CD4-positive, alpha-beta T cell treated with Interleukin-15 for 4 hours (primary cell): ENCODE measurements around the gene LHFPL6.

Experiments
- DNase-seq: peaks from one replicate; pipeline ENCODE4 v3.0.0-alpha.2; 2020; ENCODE audit warnings: low spot score

The LHFPL6 gene

DNA sequence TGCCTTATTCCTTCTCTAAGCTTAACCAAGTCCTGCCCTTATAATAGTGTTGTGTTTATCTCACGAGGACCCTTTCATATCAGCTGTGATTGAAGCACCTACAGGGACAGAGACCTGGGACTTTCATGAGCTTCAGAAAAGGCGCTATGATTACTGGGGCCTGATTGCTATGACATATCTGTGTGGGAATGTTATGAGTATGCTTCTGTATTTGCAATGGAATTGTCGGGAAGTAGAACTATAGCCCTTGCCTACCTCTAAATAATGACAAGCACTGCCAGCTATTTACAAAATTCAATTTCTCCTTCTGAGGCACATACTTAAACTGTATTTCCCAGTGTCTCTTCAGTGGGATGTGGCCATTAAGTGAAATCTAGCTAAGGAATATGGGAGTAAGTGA lies 191.5 kb downstream of the LHFPL6 start:
- no peak for DNase-seq

DNA sequence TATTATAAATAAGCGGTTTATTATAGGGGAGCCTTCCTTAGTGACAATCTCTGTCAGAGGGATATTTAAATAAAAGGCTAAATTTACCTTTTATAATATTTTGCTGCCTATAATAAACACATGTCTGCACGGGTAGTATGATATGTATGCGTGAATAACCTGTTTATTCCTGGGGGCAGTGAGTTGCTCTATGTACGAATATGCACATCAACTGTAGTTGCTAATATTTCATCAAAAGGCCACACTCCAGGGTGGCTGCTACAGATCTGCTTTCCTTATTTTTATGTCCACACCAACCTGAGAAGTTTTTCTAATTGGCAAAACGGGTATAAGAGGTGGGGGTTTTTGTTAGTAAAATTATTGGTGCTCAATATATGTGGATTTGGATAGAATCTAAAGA lies 192.0 kb downstream of the LHFPL6 start:
- DNase-seq: no peak

DNA sequence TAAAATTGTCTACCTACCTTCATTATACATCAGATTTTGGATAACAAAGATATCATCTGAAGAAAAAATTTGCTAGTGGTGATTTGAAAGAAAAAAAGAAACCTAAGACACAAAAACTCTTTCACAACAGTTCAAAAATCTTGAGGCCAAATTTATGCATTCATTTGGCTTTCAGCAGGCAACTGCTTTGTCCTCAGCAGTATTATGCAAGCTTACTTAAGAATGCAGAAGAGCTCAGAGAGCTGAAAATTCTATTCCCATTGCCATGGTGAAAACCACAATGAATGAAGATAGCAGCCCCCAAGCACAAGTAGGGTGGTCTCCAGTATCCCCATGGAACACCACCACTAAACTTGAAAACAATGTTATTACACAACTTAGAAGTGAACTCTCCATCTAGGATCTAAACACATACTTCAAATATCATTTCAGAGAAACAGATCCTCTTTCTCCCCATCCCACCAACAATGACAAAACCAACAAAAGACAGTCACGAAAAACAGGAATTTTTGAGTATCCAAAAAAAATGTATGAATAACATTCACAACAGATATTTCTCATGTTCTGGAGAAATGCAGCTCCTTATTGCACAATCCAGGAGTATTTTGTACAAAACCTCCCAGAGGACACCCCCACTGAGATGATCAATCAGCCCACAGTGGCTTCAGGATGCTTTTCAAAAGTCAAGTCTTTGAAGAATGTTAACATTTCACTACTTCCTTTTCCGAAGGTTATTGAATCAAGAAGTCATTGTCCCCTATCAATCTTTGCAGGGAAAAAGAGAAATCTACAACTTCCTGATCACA lies 192.7 kb downstream of the LHFPL6 start:
- DNase-seq: no peak

DNA sequence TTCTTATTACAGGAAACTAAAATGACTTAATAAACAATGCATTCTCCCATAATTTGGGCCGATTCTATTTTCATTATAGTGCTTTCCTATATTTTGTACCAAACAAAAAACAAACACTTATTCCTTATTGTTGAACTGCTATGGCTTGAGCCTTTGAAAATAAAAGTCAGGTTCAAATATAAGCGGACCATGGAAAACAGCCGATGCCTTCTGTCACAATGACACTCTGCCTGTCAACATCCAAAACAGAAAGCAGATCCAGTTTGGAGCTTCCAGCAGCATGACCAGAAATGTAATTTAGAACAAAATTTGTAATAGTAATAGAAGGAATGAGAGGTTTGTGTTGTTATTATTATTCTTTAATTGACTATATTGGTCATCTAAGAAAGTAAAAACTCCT lies 194.5 kb downstream of the LHFPL6 start:
- no peak for DNase-seq

DNA sequence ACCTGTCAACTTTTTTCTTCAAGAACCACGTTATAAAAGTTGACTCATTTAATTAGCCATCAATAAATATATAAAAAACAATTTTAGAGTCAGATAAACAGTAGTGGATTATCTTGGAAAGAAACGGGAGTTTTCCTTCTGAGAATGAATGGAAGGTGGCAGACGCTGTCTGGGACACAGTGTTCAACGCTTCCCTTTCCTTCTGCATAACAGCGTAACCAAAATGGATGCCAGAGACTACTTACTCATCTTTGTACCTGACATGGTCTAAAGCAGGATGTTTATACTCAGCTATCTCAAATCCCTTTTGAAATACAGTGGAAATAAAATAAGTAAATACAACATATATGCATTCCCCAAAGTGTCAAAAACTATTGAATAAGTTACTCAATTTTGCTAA lies 195.2 kb downstream of the LHFPL6 start:
- DNase-seq: no peak

DNA sequence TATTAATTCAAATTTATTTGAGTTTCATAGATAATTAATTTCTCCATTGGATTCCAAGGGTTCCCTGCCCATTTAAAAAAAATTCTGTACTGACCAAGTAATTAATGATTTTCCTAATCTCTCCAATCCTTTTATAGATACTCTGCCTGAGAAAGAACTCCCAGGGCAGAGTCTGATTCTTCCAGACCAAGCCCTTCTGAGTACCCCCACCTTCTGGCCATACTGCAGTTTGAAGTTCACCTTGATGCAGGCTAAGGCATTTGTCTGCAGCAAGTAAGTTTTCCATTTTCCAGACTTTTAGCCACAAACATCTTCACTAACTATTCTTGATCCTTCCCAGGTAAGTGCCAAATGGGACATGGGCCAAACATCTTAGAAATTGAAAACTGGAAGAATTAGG lies 195.9 kb downstream of the LHFPL6 start:
- DNase-seq: no peak

DNA sequence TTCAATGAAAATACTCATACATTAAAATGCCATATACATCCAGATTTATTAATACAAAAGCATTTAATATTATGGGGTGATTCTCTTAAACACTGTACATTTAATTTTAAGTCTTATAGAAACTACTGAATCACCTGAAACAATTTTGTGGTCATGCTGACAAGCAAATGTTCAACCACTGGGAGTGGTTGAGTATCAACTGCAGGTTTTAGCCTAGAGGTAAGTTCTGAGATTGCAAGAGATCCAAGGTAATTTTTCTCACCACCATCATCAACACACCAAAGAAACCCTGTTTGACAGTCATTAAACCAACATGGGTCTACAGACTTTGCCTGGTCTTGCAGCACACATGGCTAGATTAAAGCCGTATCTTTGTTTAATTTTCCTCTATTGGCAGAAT lies 196.3 kb downstream of the LHFPL6 start:
- no peak for DNase-seq

DNA sequence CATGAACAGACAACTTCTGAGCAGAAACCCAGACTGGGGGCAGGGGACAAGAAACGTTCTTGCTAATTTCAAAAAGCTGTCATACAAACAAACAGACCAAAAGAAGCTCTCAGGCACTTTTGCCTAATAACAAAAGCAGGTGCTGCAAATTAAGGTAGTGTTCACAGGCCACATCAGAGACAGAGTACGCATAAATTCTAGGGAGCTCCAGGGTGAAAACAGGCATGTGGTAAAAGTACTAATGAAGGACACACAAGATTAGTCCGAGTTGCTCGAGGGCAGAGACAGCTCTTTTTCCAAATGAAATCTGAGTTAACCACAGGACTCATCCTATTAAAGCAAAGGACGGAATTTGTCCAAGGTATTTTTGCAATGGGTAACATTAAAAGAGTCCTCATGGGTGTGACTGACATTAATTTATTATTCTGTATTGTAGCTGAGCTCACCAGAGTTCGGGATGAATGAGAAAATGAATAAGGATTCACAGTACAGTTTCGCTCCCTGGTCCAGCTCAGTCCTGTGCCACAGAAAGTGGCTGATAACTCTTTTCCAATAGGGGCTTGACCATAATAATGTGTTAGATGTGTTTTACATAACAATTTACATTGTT lies 197.3 kb downstream of the LHFPL6 start:
- no peak for DNase-seq

DNA sequence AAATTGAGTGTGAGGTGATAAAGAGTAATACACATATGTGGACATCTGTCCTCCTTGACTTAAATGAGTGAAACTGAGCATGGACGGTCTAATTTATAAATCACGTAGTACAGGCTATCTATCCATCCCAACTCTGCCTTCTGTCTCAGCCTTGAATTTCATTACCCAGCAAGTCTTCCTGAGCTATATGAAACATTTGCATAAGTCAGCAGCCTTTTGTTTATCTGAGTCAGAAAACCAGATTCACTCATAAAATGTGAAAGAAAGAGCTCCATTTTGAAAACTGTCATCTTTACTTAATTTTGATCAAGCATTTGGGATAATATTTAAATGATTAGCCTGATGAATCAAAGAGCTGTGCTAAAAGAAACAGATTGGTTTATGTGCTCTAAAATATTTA lies 197.9 kb downstream of the LHFPL6 start:
- DNase-seq: no peak

DNA sequence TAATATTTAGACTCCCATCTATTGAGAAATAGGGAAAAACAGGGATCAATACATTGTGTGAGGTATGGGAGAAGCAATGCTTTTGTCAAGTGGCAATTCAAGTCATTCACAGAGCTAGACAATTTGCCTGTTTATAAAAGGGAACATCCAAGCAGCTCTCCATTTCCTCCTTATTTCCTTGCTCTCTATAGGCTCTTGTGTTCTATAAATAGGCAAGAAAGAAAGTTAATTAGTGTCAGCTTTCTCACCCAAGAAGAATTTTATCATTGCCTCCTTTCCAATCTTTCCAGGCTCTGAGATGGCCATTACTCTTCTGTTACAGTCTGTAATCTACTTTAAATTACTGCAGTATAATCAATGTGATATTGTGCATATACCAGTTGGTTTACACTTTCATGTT lies 199.9 kb downstream of the LHFPL6 start:
- DNase-seq: no peak

DNA sequence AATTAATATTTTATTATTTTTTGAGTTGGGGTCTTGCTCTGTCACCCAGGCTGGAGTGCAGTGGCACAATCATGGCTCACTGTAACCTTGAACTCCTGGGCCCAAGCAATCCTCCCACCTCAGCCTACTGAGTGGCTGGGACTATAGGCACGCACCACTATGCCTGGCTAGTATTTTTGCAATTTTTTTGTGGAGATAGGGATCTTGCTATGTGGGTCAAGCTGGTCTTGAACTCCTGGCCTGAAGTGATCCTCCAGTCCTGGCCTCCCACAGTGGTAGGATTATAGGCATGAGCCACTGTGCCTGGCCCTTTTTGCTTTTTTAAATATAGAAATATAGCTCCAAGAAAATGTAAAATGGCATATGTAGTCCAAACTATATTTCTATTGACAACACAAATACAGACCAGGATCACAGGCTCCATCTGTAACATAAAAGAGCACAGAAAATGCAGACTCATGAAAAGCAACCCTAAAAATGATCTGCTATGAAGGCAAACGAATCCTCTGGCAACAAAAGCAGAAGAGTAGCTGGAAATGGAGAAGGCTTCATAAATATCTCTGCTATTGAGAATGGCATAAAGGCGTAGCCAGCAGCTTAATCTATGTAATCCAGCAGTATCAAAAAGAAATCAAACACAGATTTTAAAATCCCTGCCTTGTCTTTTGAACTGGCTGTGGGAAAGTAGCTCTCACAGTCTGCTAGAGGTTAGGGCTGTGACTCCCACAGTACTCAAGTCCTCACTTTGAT lies 200.6 kb downstream of the LHFPL6 start:
- no peak for DNase-seq

DNA sequence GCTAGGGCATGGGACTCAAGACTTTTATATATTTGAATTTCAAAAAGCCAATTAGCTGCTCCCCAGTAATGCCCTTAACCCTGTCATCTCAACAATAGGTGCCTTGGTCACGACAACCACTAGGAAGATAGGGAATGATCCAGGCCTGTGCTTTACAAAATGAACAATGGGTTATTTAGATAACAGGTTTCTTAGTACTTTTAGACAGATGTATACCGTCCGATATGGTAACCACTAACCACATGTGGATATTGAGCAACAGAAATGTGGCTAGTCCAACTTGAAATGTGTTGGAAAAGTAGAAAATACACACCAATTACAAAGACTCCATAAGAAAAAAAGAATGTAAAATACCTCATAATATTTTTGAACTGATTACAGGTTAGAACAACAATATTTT lies 201.2 kb downstream of the LHFPL6 start:
- DNase-seq: no peak

DNA sequence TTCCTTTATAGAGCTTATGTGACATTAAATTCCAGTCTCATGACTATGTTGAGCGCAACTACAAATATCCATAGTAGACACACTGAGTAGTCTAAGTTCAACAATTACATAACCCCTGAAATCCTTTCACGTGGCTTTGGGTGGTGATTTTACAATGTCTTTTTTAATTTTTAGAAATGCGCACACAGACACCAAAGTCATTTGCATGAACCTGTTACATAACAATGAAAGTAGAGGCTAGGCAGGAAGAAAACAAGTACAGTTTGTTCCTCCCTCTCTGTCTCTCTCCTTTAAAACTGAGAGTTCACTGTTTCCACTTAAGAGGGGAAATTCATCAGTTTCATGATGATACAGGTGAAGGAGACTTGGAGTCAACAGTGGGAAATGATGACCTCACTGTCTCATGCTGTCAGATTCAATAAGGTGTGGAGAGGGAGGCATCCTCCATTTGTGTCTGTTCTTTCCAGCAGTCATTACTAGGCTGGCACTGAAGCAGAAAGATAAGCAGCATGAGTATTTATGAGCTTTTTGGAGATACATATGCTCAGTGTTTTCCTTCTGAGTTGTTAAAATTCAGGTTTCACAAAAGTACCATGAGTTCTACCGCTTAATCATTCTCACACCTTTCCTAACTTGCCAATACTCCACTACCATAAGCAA lies 201.8 kb downstream of the LHFPL6 start:
- DNase-seq: no peak

DNA sequence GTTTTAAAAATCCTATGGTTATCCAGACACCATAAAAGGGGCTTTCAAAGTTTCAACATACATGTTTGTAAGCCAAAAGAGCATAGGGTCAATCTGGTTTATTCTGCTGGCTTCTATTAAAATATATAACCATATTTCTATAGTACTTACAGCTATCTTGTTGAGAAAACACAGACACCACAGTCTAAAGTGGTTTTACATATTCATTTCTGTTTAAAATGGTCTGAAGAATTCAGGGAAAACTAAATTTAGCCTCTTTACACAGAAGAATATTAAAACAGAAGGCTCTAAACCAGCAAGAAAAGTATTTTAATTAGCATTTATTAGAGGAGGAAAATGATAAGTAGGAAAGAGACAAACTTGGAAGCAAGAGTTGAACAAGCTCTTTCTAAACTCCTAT lies 203.9 kb downstream of the LHFPL6 start:
- DNase-seq: no peak

DNA sequence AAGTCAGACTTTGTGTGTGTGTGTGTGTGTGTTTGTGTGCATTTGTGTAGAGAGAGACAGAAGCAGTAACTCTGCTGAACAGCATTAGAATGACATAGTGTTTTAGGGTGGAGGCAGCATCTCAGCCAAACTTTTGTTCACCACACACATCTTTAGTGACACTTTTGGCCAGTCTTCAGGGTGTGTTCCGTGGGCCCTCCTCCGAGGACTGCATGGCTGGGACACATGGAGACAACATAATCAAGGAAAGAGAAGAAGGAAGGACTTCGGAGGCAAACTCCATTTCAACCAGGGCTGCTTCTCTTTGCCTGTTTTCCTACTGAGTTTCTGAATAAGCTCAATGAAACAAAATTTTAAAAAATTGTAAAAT lies 205.1 kb downstream of the LHFPL6 start:
- DNase-seq: no peak

DNA sequence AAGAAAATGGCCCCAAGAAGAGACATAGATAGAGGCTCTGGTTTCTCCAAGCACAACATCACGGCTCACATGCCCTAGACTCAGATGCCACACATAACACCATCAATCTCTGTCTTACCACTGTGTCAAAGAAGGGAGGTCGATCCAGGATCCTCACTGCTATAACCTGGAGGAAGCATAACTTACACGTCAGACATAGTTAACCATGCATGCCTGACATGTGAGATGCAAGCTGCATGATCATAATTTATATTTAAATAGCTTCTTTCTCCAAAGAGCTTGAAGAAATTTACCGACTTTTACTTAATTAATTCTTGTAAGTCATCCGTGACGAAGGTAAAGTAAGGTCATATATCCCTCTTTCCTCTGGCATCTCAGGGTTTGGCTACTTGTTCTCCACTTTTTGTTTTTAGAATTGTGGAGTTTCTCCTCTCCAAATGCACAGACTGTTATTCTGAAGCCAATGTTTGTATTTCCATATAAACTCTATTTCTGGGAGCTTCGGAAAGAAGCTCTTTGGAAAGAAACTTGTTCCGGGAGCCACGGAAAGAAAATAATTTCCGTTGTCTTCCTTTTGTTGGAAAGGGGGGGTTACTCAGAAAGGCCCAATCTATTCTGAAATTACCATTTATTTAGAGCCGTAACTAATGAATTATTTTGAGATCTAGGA lies 205.6 kb downstream of the LHFPL6 start:
- no peak for DNase-seq

DNA sequence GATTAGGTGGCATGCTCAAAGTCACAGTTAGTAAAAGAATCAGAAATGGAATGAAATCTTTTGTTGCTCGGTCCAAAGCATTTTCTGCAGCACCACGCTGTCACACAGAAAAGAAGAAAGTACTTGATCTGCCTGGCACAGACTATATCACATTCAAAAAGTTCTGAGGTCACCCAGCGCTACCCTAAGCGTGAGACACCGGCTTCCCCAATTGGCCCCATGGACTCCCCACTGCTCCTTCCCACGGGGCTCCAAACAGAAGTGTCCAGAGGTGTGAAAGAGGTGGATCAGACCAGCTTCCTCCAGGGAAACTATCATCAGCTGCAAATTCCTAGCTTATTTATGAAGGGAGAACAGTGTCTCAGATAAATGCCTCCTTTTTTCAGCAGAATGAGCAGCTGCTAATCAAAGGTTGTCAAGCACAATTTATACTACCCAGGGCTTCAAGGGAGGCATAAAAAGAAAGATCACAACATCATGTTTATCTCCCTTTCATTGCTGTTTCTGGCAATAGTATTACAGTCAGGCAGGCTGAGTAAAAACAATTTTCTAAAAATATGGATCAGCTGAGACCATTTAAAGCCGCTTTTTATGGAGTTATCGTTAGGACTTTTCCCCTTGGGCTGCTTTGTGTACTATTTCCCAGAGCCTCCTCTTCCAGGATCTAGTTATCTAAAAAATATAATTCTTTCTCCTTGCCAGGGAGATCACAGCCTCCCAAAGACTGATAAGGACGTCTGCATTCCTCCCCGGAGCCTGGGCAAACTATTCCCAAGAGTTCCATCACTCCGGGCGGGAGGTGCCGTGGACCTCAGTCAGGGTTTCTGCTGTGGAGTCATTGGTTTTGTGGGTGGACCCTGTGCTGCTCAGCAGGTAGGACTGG lies 208.0 kb downstream of the LHFPL6 start:
- no peak for DNase-seq

DNA sequence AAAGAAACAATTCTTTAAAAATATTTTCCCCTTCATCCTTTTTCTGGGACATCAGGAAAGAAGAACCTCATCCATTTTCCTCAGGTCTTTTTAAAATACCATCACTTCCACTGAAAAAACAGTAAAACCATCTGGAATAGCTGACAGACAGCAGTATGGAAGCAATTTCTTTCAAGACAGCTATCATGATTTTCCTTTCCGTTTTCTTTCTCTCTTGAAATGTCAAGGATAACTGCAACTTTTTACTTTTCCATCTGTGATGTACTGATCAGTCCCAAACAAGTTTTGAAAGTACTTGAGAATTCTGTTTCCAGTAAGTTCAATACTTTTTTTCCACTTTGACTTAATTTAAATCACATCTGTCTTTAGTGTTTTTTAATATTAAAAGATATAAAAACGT lies 211.2 kb downstream of the LHFPL6 start:
- DNase-seq: no peak

DNA sequence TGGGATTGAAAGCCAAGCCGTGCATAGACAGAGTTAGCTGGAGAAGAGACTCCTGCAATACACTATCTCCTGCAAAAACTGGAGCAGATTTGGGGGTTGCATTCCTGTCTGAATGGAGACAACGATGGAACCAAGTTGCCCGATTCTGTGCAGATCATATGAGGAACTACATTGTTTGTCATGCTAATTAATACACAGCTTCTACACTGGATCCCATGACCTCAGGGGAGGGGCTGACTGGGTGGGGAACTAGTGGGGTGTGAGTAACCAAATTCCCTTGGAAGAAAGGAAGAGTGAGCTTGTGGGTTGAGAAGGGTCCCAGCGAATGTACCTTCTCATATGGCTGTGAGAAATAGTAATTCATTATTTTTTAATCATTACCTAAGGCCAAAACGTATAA lies 214.0 kb downstream of the LHFPL6 start:
- no peak for DNase-seq

DNA sequence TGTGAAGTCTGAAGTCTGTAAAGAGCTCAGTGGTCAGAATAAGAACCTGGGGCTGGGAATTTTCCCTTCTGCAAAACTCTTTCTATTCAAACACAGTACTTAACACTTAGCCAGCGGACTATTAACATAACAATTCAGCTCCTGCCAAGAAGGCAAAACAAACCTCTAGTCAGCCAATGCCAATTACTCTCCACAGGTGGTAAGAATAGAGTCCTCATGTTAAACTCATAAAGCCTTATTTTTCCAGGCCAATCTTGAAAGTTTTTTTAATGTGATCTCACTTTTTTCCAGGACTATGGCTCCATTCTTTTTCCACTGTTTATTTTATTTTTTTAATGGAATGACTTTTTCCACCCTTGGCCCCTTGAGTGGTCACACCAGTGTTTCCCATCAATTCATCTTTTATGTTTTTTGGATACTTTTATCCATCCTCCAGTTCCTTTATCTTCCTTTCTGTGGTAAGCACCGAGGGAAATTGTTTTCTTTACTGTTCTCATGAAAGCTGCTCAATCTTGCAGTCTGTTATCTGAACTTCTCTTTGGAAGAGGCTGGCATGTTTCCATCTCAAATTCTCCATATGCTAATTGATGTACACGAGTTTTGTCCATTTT lies 217.3 kb downstream of the LHFPL6 start:
- no peak for DNase-seq

DNA sequence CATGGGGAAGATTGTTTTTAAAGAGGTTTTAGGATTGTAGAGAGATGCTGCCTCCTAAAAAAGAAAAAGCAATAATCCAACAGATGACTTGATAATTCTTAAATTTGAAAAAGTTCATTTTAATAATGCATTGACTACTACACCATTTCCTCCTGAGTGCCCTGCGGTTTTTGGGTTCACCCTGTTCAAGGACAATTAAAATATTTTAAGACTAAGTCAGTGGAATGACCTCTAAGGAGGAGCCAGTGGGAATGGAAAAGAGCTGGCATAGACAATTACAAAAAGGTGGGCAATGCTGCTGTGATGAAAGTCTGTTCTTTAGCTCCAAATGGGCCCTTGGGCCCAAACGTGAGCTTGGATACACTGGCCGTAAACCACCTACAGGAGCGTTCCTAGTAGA lies 217.8 kb downstream of the LHFPL6 start:
- DNase-seq: no peak
